NCI-H2107 (cell line): ENCODE data around the gene SEMA6D.

Experiments used
- DNase-seq: peaks from one replicate; lab custom pipeline; 2025; lab: John Stamatoyannopoulos, UW

Gene SEMA6D

DNA sequence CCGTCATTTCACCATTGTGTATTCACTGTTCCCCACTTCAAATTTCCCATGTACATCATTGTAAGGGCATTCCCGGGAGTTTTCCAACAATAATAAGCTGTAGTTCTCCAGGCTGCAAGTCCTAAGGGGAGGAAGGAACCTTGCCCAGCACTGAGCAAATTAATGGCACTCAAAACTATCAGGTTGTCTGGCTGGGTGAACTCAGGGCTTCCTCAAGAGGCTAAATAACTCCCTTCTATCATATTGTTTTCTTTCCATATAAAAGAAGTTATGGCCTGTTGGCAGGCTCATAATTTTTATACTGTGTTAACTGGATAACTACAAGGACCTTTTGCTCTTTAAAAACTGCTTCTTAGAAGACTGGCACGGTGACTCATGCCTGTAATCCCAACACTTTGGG lies 71.4 kb downstream of the SEMA6D start:
- no peak for DNase-seq

DNA sequence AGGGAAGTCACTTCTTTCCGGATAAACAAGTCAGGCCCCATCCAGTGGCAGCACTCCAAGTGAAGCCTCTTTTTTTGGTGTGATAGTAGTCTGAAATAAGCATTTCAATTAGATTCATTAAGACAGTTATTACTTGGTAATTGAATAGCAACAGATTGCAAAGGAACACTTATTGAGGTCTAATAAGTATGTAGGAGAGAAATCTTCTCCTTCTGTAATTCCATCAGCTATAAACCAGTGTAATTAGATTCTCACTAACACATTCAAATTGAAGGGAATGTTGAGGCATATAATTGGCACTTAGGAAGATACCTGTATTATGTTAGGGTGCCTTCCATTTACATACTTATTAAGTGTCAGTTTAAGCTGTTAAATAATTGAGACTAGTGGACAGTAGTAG lies 73.9 kb downstream of the SEMA6D start:
- no peak for DNase-seq

GRCh38 chr15:47792231-47792630 lies 74.9 kb downstream of the SEMA6D start:
- DNase-seq: no peak

DNA sequence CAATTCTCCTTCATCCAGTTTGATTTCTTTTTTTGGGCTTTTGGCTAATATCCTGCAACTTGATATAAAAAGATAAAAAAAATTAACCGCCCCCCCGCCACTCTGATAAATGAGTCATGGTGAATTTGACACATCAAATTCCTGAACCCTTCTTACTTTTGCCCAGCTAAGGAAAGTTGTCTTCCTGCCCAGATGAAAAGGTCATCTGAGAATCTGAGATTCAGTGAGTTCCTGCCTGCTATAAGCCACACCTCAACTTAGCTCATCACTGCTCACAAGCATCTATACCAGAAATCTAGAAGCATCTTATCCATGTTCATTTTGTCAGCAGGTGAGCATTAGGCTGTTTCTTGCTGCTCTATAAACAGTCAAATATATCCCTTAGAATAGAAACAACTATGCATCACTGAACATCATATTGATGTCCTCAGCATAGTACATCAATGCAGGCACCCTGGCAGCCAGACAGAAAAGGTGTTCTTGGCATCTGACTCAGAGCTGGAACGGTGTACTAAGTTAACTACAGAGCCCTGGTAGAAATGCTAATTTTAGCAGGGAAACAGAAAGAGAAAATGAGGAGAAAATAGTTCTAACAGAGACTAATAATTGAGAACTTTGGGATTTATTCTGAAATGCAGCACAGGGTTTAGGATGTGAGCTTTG lies 77.1 kb downstream of the SEMA6D start:
- no peak for DNase-seq

DNA sequence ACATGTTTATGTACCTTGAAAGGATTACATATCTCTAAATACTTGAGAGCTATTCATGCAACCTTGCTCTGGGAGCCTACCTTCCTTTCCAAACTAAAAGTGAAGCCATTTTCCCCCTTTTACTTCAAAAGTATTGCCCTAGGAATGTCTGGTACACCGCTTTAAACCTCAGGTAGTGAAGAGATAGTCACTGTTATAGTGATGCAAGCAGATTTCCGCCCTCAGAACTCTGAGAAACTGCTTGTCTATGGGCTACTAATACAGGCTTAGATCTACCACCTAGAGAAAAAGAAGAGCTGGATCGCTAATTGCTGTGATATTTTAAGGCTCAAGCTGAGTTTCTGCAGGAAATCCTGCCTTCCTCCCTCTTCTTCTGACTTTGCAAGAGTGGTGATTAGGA lies 78.6 kb downstream of the SEMA6D start:
- no peak for DNase-seq

- no peak for DNase-seq
These were observed 79.0 kb downstream of the SEMA6D start for GRCh38 chr15:47796339-47796738.

- DNase-seq: peak; percentile 6
These were observed 79.5 kb downstream of the SEMA6D start for GRCh38 chr15:47796830-47797229.

- DNase-seq: no peak
These were observed 84.2 kb downstream of the SEMA6D start for GRCh38 chr15:47801522-47801921.

DNA sequence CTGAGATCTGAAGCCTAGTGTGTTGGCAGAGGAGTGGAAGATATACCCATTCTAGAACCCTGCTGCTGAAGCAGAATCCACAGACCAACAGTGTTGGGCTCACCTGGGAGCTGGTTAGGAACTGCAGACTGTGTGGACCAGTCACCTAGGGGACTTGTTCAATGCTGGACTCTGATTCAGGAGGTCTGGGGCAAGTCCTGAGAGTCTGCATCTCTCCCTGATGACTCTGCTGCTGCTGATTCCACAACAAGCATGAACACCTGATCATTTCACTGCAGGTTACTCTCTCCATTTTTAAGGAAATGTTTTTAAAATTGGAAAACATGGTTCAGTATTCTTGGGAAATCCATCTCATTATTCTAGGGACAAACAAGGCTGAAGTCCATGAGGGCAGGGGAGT lies 84.9 kb downstream of the SEMA6D start:
- DNase-seq: no peak

DNA sequence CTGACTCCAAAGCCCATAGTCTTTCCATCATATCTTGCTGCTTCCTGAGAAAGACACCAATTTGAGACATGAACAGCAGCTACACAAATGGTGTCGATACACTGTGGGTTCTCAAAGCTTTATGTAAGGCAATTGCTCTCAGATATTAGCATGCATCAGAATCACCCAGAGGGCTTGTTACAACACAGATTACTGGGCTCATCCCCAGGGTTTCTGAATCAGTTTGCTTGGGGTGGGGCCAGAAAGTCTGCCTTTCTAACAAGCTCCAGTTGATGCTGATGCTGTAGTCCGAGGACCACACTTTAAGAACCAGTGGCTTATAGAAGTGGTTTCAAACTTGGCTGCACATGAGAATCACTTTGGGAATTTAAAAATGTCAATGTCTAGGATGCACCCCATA lies 86.5 kb downstream of the SEMA6D start:
- DNase-seq: no peak

DNA sequence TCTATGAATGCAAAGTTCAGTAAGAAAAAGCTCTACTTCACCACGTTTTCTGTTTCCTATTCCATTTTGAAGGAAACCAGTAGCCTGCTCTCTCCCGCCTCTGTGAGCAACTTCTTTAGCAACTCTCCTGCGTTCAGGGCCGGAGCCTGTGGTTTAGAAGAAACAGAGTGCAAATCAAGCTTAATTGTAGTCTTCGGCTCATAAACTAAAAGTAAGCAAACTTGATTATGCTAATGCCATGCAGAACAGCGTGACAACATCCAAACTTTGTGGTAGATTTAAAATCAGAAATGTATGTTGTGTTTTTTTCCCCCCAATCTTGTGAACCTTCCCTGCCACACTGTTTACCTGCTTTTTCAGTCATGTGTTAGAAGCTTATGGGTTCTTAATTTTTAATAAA lies 87.4 kb downstream of the SEMA6D start:
- DNase-seq: no peak

GRCh38 chr15:47806008-47806407 lies 88.7 kb downstream of the SEMA6D start:
- no peak for DNase-seq

- DNase-seq: no peak
These were observed 93.9 kb downstream of the SEMA6D start for GRCh38 chr15:47811172-47811571.

GRCh38 chr15:47812470-47812999 lies 95.2 kb downstream of the SEMA6D start:
- no peak for DNase-seq

GRCh38 chr15:47813748-47814384 lies 96.6 kb downstream of the SEMA6D start:
- DNase-seq: no peak

- DNase-seq: no peak
These were observed 97.3 kb downstream of the SEMA6D start for GRCh38 chr15:47814620-47815019.

- no peak for DNase-seq
These were observed 100.8 kb downstream of the SEMA6D start for GRCh38 chr15:47817969-47818548.

DNA sequence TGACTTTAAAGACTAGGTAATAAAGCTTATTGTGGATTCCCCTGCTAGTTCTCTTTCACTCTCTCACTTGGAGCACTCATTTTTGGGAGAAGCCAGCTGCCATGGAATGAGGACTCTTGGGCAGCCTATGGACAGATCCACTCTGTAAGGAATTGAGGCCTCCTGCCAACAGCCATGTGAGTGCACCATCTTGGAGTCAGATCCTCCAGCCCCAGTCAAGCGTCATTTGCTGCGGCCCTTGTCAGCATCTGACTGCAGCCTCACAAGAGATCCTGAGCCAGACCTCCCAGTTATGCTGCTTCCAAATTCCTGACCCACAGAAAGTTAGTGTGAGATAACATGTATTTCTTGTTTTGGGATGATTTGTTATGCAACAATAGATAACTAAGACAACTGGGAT lies 101.9 kb downstream of the SEMA6D start:
- no peak for DNase-seq

- DNase-seq: no peak
These were observed 102.9 kb downstream of the SEMA6D start for GRCh38 chr15:47820057-47820746.

- DNase-seq: no peak
These were observed 103.5 kb downstream of the SEMA6D start for GRCh38 chr15:47820747-47821319.

DNA sequence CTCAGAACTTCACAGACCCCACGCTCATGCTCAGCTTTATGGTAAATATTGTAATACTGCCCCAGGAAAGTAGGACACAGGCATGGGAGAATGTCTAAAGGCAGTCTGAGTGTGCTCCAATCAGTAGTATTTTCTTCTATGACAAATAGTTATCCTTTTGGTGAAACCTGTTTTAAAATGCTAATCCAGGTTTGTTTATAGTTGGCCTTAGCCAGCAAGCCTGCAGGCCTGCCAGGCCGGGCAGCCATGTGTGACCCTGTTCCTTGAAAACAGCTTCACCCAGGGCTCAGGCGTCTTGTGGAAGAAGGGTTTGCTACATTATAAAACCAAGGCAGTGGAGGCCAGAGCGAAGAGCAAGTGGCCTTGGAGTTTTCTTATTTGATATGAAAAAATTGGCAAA lies 104.7 kb downstream of the SEMA6D start:
- no peak for DNase-seq
